Ovary (tissue), 3 donors: ENCODE results near the gene PYGO2.

ENCODE experiments used
- POLR2A ChIP-seq: fragments of 450-650 bp; IDR thresholded peaks from one replicate; pipeline ENCODE4 v1.6.1; 2017; ENCODE audit warnings: antibody characterized with exemption, mild to moderate bottlenecking, moderate library complexity
- TF ChIP-seq, protein P1 (sequence below), 3 donors: fragments of 450-650 bp in 2 of 3; fragments of 200-600 bp in 1 of 3; IDR thresholded peaks; one replicate each; pipeline versions ENCODE4 v1.5.1 to v1.8.0; 2016 to 2022; ENCODE audit warnings: antibody characterized with exemption in 3 of 3, mild to moderate bottlenecking in 1 of 3
- donor health status: DM: no; HTN: no; CAD: no.

DNA sequence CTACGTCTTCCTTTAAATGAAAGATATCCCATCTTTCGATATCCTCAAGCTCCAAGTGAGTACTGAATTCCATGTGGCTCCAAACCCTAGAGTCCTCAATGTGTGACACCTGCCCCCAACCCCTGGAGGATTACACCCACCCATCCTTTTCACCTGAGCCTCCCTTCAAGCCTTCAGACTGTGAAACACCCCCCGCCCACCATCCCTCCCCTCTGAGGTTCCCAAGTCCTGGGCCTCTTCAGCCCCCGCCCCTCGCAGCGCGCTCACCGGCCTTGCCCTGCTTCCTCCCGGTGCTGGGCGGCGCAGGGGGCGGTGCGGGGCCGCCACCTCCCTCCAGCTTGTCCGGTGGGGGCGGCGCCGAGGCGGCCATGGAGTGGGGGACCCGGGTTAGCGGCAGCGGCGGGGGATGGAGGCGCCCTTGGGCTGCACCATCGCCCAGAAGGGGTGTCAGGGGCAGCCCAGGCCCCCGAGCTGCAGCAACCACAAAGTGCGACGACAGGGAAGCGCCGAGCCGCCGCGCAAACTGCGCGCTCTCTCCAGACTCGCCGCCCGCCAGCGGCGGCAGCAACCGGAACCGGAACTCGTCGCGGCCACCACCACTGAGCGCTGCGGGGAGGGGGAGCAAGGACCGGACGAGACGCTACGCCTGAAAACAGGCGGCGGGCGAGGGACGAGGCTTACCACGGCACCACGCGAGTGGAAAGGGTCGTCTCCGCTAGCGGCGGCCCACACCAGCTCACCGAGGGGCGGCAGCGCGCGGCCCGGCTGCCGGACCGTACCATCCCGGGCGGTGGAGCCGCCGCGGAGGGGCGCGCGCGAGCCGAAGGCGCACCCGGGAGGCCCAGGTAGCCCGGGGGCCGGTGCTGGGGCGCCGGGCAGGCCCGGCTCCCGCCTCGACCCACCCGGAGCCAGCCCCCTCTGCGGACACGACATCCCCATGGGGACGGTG lies at the start of gene PYGO2:
- TF ChIP-seq, protein P1, sequence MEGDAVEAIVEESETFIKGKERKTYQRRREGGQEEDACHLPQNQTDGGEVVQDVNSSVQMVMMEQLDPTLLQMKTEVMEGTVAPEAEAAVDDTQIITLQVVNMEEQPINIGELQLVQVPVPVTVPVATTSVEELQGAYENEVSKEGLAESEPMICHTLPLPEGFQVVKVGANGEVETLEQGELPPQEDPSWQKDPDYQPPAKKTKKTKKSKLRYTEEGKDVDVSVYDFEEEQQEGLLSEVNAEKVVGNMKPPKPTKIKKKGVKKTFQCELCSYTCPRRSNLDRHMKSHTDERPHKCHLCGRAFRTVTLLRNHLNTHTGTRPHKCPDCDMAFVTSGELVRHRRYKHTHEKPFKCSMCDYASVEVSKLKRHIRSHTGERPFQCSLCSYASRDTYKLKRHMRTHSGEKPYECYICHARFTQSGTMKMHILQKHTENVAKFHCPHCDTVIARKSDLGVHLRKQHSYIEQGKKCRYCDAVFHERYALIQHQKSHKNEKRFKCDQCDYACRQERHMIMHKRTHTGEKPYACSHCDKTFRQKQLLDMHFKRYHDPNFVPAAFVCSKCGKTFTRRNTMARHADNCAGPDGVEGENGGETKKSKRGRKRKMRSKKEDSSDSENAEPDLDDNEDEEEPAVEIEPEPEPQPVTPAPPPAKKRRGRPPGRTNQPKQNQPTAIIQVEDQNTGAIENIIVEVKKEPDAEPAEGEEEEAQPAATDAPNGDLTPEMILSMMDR (IDR thresholded peaks at IDR 0.05), result peak; percentile 4 to 96 (median 92)
- peak; percentile 72 for TF ChIP-seq POLR2A
